ENCODE results near the gene ATRX.
"Not testable (repeated sequence)": the region's sequence is repeated elsewhere in the genome, so short reads cannot be mapped to it uniquely, and the experiment has no call there.

The ATRX gene

GRCh38 chrX:77733342-77733741 is 52.7 kb downstream of the ATRX start:
- Histone ChIP-seq H3K27ac (ENCODE audit: low read depth, low read length, poor library complexity, severe bottlenecking) (no peak overlapping the region), H3K9me3 (ENCODE audit: low read length) (no peaks in the 10 kb centered on the region), H2AFZ (ENCODE audit: low read length) (no peak overlapping the region), H3K9ac (ENCODE audit: low read length) (no peak overlapping the region), H4K20me1 (ENCODE audit: insufficient read depth, low read length) (no peaks in the 10 kb centered on the region), H3K79me2 (ENCODE audit: insufficient read depth, low read length) (peaks cover 76% of the 10 kb centered on the region), H3K27me3 (ENCODE audit: insufficient read depth, low read length) (no peaks in the 10 kb centered on the region), H3F3A (ENCODE audit: insufficient read depth, low read length) (no peaks in the 10 kb centered on the region), H3K36me3 (ENCODE audit: insufficient read depth, low read length) (no peaks in the 10 kb centered on the region), H3K4me3 (ENCODE audit: low read depth, low read length, poor library complexity, severe bottlenecking) (no peak overlapping the region), H3K4me1 (ENCODE audit: insufficient read depth, low read length, severe bottlenecking) (no peaks in the 10 kb centered on the region), H3K9me2 (ENCODE audit: low read depth, low read length) (no peaks in the 10 kb centered on the region), H3K4me2 (ENCODE audit: low read length) (no peak overlapping the region)
- TF ChIP-seq CTCF (IDR thresholded peaks at IDR 0.05; ENCODE audit: low read length), result no peak
- TF ChIP-seq EZH2 (IDR thresholded peaks at IDR 0.05; ENCODE audit: borderline replicate concordance, low read length), result no peak

- Histone ChIP-seq H2AFZ (ENCODE audit: low read length) (no peak overlapping the region), H4K20me1 (ENCODE audit: insufficient read depth, low read length) (no peaks in the 10 kb centered on the region), H3K27me3 (ENCODE audit: insufficient read depth, low read length) (no peaks in the 10 kb centered on the region), H3K9ac (ENCODE audit: low read length) (no peak overlapping the region), H3K36me3 (ENCODE audit: insufficient read depth, low read length) (no peaks in the 10 kb centered on the region), H3K9me3 (ENCODE audit: low read length) (no peaks in the 10 kb centered on the region), H3F3A (ENCODE audit: insufficient read depth, low read length) (no peaks in the 10 kb centered on the region), H3K79me2 (ENCODE audit: insufficient read depth, low read length) (peaks cover 74% of the 10 kb centered on the region), H3K27ac (ENCODE audit: low read depth, low read length, poor library complexity, severe bottlenecking) (no peak overlapping the region), H3K9me2 (ENCODE audit: low read depth, low read length) (no peaks in the 10 kb centered on the region), H3K4me2 (ENCODE audit: low read length) (no peak overlapping the region), H3K4me1 (ENCODE audit: insufficient read depth, low read length, severe bottlenecking) (no peaks in the 10 kb centered on the region), H3K4me3 (ENCODE audit: low read depth, low read length, poor library complexity, severe bottlenecking) (no peak overlapping the region)
- TF ChIP-seq CTCF (IDR thresholded peaks at IDR 0.05; ENCODE audit: low read length) (peak; percentile 9; the same call in 1 of the 2 replicates), EZH2 (IDR thresholded peaks at IDR 0.05; ENCODE audit: borderline replicate concordance, low read length) (no peak)
Measured at GRCh38 chrX:77731821-77732419, 54.1 kb downstream of the ATRX start.

- not testable (repeated sequence) for H3K9me2 ChIP-seq (ENCODE audit: low read depth, low read length); H3K27me3 ChIP-seq (ENCODE audit: insufficient read depth, low read length); H3K9ac ChIP-seq (ENCODE audit: low read length); H3F3A ChIP-seq (ENCODE audit: insufficient read depth, low read length); H3K4me1 ChIP-seq (ENCODE audit: insufficient read depth, low read length, severe bottlenecking); H3K27ac ChIP-seq (ENCODE audit: low read depth, low read length, poor library complexity, severe bottlenecking); H3K4me2 ChIP-seq (ENCODE audit: low read length); H3K4me3 ChIP-seq (ENCODE audit: low read depth, low read length, poor library complexity, severe bottlenecking); H4K20me1 ChIP-seq (ENCODE audit: insufficient read depth, low read length); H3K36me3 ChIP-seq (ENCODE audit: insufficient read depth, low read length); H2AFZ ChIP-seq (ENCODE audit: low read length); H3K9me3 ChIP-seq (ENCODE audit: low read length)
- H3K79me2 ChIP-seq (ENCODE audit: insufficient read depth, low read length), result peaks cover 72% of the 10 kb centered on the region
Measured at GRCh38 chrX:77726095-77726494, 59.9 kb downstream of the ATRX start.

- no peaks in the 10 kb centered on the region for H3K9me3 ChIP-seq (ENCODE audit: low read length)
- no peaks in the 10 kb centered on the region for H3F3A ChIP-seq (ENCODE audit: insufficient read depth, low read length)
- no peaks in the 10 kb centered on the region for H3K4me1 ChIP-seq (ENCODE audit: insufficient read depth, low read length, severe bottlenecking)
- no peaks in the 10 kb centered on the region for H4K20me1 ChIP-seq (ENCODE audit: insufficient read depth, low read length)
- no peak for TF ChIP-seq EZH2 (IDR thresholded peaks at IDR 0.05; ENCODE audit: borderline replicate concordance, low read length)
- TF ChIP-seq CTCF (IDR thresholded peaks at IDR 0.05; ENCODE audit: low read length), result no peak
- H3K9ac ChIP-seq (ENCODE audit: low read length), result no peak overlapping the region
- H3K9me2 ChIP-seq (ENCODE audit: low read depth, low read length), result no peaks in the 10 kb centered on the region
- H2AFZ ChIP-seq (ENCODE audit: low read length), result no peak overlapping the region
- H3K4me3 ChIP-seq (ENCODE audit: low read depth, low read length, poor library complexity, severe bottlenecking), result no peak overlapping the region
- no peaks in the 10 kb centered on the region for H3K36me3 ChIP-seq (ENCODE audit: insufficient read depth, low read length)
- no peaks in the 10 kb centered on the region for H3K27me3 ChIP-seq (ENCODE audit: insufficient read depth, low read length)
- no peak overlapping the region for H3K4me2 ChIP-seq (ENCODE audit: low read length)
- no peak overlapping the region for H3K27ac ChIP-seq (ENCODE audit: low read depth, low read length, poor library complexity, severe bottlenecking)
- peaks cover 72% of the 10 kb centered on the region for H3K79me2 ChIP-seq (ENCODE audit: insufficient read depth, low read length)
Measured at GRCh38 chrX:77723681-77724080, 62.3 kb downstream of the ATRX start.

All from OCI-LY1 (cell line).